Activated effector memory CD4-positive, alpha-beta T cell treated with Interleukin-2 at 50 U/mL for 16 hours (primary cell): ENCODE results near the gene STARD8.

Experiments
- DNase-seq: peaks from one replicate; pipeline ENCODE4 v3.0.0-alpha.2; 2020

Gene STARD8

GRCh38 chrX:68754406-68754805, 106.9 kb downstream of the STARD8 start:
- no peak for DNase-seq

GRCh38 chrX:68755616-68756125, 108.2 kb downstream of the STARD8 start:
- DNase-seq = no peak

- no peak for DNase-seq
Measured at GRCh38 chrX:68757331-68757730, 109.9 kb downstream of the STARD8 start.

- no peak for DNase-seq
Measured at GRCh38 chrX:68757731-68758130, 110.3 kb downstream of the STARD8 start.

- DNase-seq = no peak
Measured at GRCh38 chrX:68758671-68759070, 111.2 kb downstream of the STARD8 start.

GRCh38 chrX:68761086-68761485, 113.6 kb downstream of the STARD8 start:
- no peak for DNase-seq

GRCh38 chrX:68762766-68763165, 115.3 kb downstream of the STARD8 start:
- no peak for DNase-seq

GRCh38 chrX:68763481-68763880, 116.0 kb downstream of the STARD8 start:
- no peak for DNase-seq
